ENCODE data around the gene HMG20A.

Gene HMG20A

DNA sequence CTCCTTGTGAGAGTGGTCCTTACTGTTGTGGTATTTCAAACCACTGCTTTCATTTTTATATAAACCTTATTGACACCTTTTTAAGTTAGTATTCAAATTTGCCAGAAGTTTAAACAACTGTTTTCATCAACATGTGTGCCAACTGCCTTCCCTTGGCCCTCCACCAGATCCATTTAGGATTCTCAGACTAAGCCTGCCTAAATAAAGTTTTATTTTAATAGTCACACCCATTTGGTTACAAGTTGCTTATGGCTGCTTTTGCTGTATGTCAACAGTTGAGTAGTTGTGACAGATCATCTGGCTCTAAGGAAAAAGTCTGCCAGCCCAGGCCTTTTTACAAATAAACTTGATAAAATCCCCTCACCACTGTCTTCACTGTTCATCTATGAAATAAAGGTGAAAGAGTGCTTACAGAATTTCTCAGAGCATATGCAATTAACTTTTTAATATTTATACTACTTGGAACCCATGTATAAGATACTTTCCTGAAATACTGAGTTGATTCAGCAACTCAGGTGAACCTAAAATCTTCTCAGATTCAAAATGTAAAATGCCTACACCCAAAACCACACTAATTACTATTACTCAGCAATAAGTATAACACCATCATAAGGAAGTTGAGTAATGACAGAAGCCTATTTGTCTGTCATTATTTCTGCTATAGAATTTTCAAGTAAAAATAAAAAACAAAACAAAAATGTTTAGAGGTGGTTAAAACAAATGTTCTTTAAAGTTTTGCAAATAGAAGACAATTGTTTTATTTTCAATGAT is 35.9 kb upstream of the HMG20A start:
- ATAC-seq = peak; percentile 38; the same call in 1 of the 3 replicates
- TF ChIP-seq ESRRG (CRISPR knock-in tag; IDR thresholded peaks at IDR 0.05) = no peak
- TF ChIP-seq, protein P1, sequence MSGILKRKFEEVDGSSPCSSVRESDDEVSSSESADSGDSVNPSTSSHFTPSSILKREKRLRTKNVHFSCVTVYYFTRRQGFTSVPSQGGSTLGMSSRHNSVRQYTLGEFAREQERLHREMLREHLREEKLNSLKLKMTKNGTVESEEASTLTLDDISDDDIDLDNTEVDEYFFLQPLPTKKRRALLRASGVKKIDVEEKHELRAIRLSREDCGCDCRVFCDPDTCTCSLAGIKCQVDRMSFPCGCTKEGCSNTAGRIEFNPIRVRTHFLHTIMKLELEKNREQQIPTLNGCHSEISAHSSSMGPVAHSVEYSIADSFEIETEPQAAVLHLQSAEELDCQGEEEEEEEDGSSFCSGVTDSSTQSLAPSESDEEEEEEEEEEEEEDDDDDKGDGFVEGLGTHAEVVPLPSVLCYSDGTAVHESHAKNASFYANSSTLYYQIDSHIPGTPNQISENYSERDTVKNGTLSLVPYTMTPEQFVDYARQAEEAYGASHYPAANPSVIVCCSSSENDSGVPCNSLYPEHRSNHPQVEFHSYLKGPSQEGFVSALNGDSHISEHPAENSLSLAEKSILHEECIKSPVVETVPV (CRISPR knock-in tag; IDR thresholded peaks at IDR 0.05) = no peak
- no peak for TF ChIP-seq ZC3H10 (CRISPR knock-in tag; IDR thresholded peaks at IDR 0.05)
- no peak for TF ChIP-seq ZNF8 (CRISPR knock-in tag; IDR thresholded peaks at IDR 0.05)
- TF ChIP-seq TSHZ2 (CRISPR knock-in tag; IDR thresholded peaks at IDR 0.05) = no peak
- TF ChIP-seq PPARA (CRISPR knock-in tag; IDR thresholded peaks at IDR 0.05; ENCODE audit: borderline replicate concordance) = no peak
- TF ChIP-seq, protein P2, sequence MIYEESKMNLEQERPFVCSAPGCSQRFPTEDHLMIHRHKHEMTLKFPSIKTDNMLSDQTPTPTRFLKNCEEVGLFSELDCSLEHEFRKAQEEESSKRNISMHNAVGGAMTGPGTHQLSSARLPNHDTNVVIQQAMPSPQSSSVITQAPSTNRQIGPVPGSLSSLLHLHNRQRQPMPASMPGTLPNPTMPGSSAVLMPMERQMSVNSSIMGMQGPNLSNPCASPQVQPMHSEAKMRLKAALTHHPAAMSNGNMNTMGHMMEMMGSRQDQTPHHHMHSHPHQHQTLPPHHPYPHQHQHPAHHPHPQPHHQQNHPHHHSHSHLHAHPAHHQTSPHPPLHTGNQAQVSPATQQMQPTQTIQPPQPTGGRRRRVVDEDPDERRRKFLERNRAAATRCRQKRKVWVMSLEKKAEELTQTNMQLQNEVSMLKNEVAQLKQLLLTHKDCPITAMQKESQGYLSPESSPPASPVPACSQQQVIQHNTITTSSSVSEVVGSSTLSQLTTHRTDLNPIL (CRISPR knock-in tag; IDR thresholded peaks at IDR 0.05; ENCODE audit: low read depth) = no peak
- TF ChIP-seq RARB (CRISPR knock-in tag; IDR thresholded peaks at IDR 0.05) = no peak
- TF ChIP-seq ZFP30 (CRISPR knock-in tag; IDR thresholded peaks at IDR 0.05) = no peak
- no peak for TF ChIP-seq ZNF565 (CRISPR knock-in tag; conservative IDR thresholded peaks at IDR 0.05; ENCODE audit: low read depth)

GRCh38 chr15:77386626-77387025 is 34.1 kb upstream of the HMG20A start:
- TF ChIP-seq RARB (CRISPR knock-in tag; IDR thresholded peaks at IDR 0.05) = no peak
- TF ChIP-seq, protein P2 (CRISPR knock-in tag; IDR thresholded peaks at IDR 0.05; ENCODE audit: low read depth) = no peak
- no peak for TF ChIP-seq TOX (CRISPR knock-in tag; IDR thresholded peaks at IDR 0.05; ENCODE audit: borderline replicate concordance)
- TF ChIP-seq ISL1 (CRISPR knock-in tag; IDR thresholded peaks at IDR 0.05) = no peak
- TF ChIP-seq PPARA (CRISPR knock-in tag; IDR thresholded peaks at IDR 0.05; ENCODE audit: borderline replicate concordance) = no peak
- no peak for TF ChIP-seq CSDC2 (CRISPR knock-in tag; IDR thresholded peaks at IDR 0.05)
- TF ChIP-seq, protein P3, sequence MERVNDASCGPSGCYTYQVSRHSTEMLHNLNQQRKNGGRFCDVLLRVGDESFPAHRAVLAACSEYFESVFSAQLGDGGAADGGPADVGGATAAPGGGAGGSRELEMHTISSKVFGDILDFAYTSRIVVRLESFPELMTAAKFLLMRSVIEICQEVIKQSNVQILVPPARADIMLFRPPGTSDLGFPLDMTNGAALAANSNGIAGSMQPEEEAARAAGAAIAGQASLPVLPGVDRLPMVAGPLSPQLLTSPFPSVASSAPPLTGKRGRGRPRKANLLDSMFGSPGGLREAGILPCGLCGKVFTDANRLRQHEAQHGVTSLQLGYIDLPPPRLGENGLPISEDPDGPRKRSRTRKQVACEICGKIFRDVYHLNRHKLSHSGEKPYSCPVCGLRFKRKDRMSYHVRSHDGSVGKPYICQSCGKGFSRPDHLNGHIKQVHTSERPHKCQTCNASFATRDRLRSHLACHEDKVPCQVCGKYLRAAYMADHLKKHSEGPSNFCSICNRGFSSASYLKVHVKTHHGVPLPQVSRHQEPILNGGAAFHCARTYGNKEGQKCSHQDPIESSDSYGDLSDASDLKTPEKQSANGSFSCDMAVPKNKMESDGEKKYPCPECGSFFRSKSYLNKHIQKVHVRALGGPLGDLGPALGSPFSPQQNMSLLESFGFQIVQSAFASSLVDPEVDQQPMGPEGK (CRISPR knock-in tag; IDR thresholded peaks at IDR 0.05; ENCODE audit: borderline replicate concordance) = no peak
- no peak for TF ChIP-seq ZFP30 (CRISPR knock-in tag; IDR thresholded peaks at IDR 0.05)
- no peak for TF ChIP-seq ARNTL (CRISPR knock-in tag; IDR thresholded peaks at IDR 0.05; ENCODE audit: borderline replicate concordance, low read depth)
- TF ChIP-seq TCF4 (CRISPR knock-in tag; IDR thresholded peaks at IDR 0.05; ENCODE audit: borderline replicate concordance) = no peak
- no peak for TF ChIP-seq SNAI2 (CRISPR knock-in tag; IDR thresholded peaks at IDR 0.05)
- no peak for TF ChIP-seq ZNF70 (CRISPR knock-in tag; IDR thresholded peaks at IDR 0.05)
- no peak for TF ChIP-seq BACH2 (CRISPR knock-in tag; IDR thresholded peaks at IDR 0.05; ENCODE audit: borderline replicate concordance)
- TF ChIP-seq ZNF565 (CRISPR knock-in tag; conservative IDR thresholded peaks at IDR 0.05; ENCODE audit: low read depth) = no peak
- TF ChIP-seq ZC3H10 (CRISPR knock-in tag; IDR thresholded peaks at IDR 0.05) = no peak
- ATAC-seq = no peak

DNA sequence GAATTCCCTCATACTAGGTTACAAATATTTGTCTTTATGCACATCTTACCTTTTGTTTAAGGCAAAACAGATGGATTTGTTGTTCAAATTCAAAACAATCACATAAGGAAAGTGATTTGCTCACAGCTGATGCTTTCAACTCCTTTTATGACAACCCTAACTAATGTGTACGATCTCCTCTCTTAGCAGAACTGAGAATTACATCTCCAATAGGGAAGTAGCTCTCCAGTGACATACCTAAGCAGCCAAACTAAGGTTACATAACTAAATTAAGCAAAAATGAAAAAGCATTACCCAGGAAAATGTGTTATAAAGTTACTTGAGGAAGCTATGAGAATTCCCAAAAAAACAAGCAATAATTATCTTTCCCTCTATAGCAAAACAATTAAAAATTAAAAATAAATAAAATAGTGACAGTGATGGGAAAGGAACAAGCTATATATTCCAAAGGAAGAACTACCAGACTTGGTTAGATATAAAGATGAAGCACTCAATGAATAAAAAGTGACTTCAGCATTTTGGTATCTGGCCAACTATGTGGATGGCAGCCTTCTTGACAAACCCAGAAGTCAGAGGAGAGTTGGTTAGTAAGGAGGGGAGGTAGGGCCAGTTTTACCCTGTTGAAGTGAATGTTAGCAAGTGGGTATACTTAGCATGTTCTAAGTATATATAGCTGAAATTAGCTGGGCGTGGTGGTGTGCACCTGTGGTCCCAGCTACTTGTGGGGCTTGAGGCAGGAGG is 33.2 kb upstream of the HMG20A start:
- no peak for TF ChIP-seq ZNF70 (CRISPR knock-in tag; IDR thresholded peaks at IDR 0.05)
- ATAC-seq = peak; percentile 42

Measured in SK-N-SH treated with all-trans-retinoic acid at 6 μM for 48 hours (cell line).